Type B pancreatic cell (in vitro differentiated cells): ENCODE data around the gene PARP1. TPM values are rescaled to one million over a fixed set of nuclear protein-coding genes. Genes with fewer than 3 reads are reported as not detected.

ENCODE experiments used
- DNase-seq: peaks from one replicate; pipeline ENCODE4 v3.0.0; 2021; ENCODE audit warnings: mixed read lengths; ENCODE audit not compliant: unreplicated experiment; ENCODE audit errors: extremely low spot score
- H3K27ac Mint-ChIP-seq: 2 replicates; pipeline ENCODE4 v1.8.0; 2021; ENCODE audit warnings: mild to moderate bottlenecking, mixed read lengths
- H3K27me3 Mint-ChIP-seq: 2 replicates; pipeline ENCODE4 v1.8.0; 2021; ENCODE audit warnings: mixed read lengths
- H3K36me3 Mint-ChIP-seq: 2 replicates; pipeline ENCODE4 v1.8.0; 2021; ENCODE audit warnings: mixed read lengths
- H3K4me1 Mint-ChIP-seq: one replicate; pipeline ENCODE4 v1.8.0; 2021; ENCODE audit warnings: mixed read lengths; ENCODE audit not compliant: unreplicated experiment
- H3K4me3 Mint-ChIP-seq: 2 replicates; pipeline ENCODE4 v1.8.0; 2021; ENCODE audit warnings: mild to moderate bottlenecking, mixed read lengths
- H3K9me3 Mint-ChIP-seq: 2 replicates; pipeline ENCODE4 v1.8.0; 2021; ENCODE audit warnings: mixed read lengths
- CTCF ChIP-seq: fragments of 200-600 bp; sonication (generic); conservative IDR thresholded peaks from 2 replicates; pipeline ENCODE4 v1.5.0; 2021; ENCODE audit warnings: antibody characterized with exemption, mild to moderate bottlenecking
- total RNA-seq: library from RNA; stranded (reverse); gene quantifications from 2 replicates; pipeline ENCODE4 v1.2.1, GENCODE V29; 2021; ENCODE audit warnings: low replicate concordance

Gene PARP1
- total RNA-seq, 1 donor from 2014 or later, result 186 TPM

DNA sequence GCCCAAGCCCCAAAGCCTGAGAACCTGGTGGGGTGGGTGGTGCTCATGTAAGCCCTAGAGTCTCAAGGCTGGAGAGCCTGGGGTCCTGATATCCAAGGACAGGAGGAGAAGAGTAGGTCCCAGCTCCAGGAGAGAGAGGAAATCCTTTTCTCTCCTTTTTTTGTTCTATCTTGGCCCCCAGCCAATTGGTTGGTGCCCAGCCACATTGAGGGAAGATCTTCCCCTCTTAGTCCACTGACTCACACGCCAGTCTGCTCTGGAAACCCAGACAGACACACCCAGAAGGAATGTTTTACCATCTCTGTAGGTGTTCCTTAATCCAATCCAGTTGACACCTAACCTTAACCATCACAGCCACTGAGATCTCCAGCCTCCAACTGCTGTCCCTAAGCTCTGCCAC, 82.7 kb downstream of the PARP1 start:
- peaks cover 9% of the 10 kb centered on the region for H3K4me1 Mint-ChIP-seq
- no peaks in the 10 kb centered on the region for H3K36me3 Mint-ChIP-seq
- peaks cover 4% of the 10 kb centered on the region for H3K9me3 Mint-ChIP-seq
- H3K27me3 Mint-ChIP-seq, result peaks cover 3% of the 10 kb centered on the region
- no peak overlapping the region for H3K27ac Mint-ChIP-seq
- no peak overlapping the region for H3K4me3 Mint-ChIP-seq
- no peak for TF ChIP-seq CTCF
- DNase-seq, result no peak

- Mint-ChIP-seq H3K27ac (no peak overlapping the region), H3K9me3 (peaks cover 5% of the 10 kb centered on the region), H3K4me1 (peaks cover 9% of the 10 kb centered on the region), H3K4me3 (no peak overlapping the region), H3K27me3 (peaks cover 3% of the 10 kb centered on the region), H3K36me3 (no peaks in the 10 kb centered on the region)
- no peak for TF ChIP-seq CTCF
- no peak for DNase-seq
Observed at GRCh38 chr1:226324479-226324878, 83.4 kb downstream of the PARP1 start.

GRCh38 chr1:226322986-226323385, 84.9 kb downstream of the PARP1 start:
- peaks cover 3% of the 10 kb centered on the region for H3K27me3 Mint-ChIP-seq
- no peaks in the 10 kb centered on the region for H3K36me3 Mint-ChIP-seq
- H3K4me1 Mint-ChIP-seq, result peaks cover 7% of the 10 kb centered on the region
- no peak for DNase-seq
- no peak overlapping the region for H3K4me3 Mint-ChIP-seq
- peaks cover 5% of the 10 kb centered on the region for H3K9me3 Mint-ChIP-seq
- H3K27ac Mint-ChIP-seq, result no peak overlapping the region
- TF ChIP-seq CTCF, result no peak

- Mint-ChIP-seq H3K27me3 (peaks cover 3% of the 10 kb centered on the region), H3K4me1 (no peaks in the 10 kb centered on the region), H3K4me3 (no peak overlapping the region), H3K9me3 (peaks cover 5% of the 10 kb centered on the region), H3K27ac (no peak overlapping the region), H3K36me3 (no peaks in the 10 kb centered on the region)
- no peak for DNase-seq
- TF ChIP-seq CTCF, result no peak
Observed at GRCh38 chr1:226320930-226321329, 87.0 kb downstream of the PARP1 start.

- H3K4me1 Mint-ChIP-seq, result no peaks in the 10 kb centered on the region
- H3K27me3 Mint-ChIP-seq, result peaks cover 3% of the 10 kb centered on the region
- no peaks in the 10 kb centered on the region for H3K36me3 Mint-ChIP-seq
- no peak overlapping the region for H3K27ac Mint-ChIP-seq
- no peak for TF ChIP-seq CTCF
- DNase-seq, result no peak
- peaks cover 5% of the 10 kb centered on the region for H3K9me3 Mint-ChIP-seq
- H3K4me3 Mint-ChIP-seq, result no peak overlapping the region
Observed at GRCh38 chr1:226318471-226318870, 89.4 kb downstream of the PARP1 start.

DNA sequence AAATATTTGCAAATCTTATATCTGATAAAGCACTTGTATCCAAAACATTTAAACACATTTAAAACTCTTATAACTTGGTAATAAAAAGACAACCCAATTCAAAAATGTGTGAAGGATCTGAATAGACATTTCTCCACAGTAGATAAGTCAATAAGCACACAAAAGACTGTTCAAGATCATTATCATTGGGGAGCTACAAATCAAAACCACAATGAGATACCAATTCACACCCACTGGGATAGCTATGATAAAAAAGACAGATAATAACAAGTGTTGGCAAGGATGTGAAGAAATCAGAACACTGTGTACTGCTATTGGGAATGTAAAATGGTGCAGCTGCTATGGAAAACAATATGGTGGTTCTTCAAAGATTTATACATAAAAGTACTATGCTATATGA, 93.8 kb downstream of the PARP1 start:
- peaks cover 3% of the 10 kb centered on the region for H3K27me3 Mint-ChIP-seq
- no peak for TF ChIP-seq CTCF
- H3K27ac Mint-ChIP-seq, result no peak overlapping the region
- H3K36me3 Mint-ChIP-seq, result no peaks in the 10 kb centered on the region
- no peak for DNase-seq
- H3K4me3 Mint-ChIP-seq, result no peak overlapping the region
- no peaks in the 10 kb centered on the region for H3K9me3 Mint-ChIP-seq
- H3K4me1 Mint-ChIP-seq, result peaks cover 16% of the 10 kb centered on the region
